ENCODE data around the gene ZNF169.
"Not testable (repeated sequence)": the region's sequence is repeated elsewhere in the genome, so short reads cannot be mapped to it uniquely, and the experiment has no call there.

Gene ZNF169

GRCh38 chr9:94348754-94349153, 89.7 kb downstream of the ZNF169 start:
- not testable (repeated sequence) for DNase-seq (ENCODE audit: low read depth)

All from CMK (cell line).